Fibroblast of the aortic adventitia (primary cell): ENCODE data around the gene APBA2. TPM values are rescaled to one million over a fixed set of nuclear protein-coding genes. Genes with fewer than 3 reads are reported as not detected.

ENCODE experiments used
- DNase-seq: peaks from one replicate; pipeline ENCODE4 v3.0.0-alpha.2; 2010; ENCODE audit warnings: low read depth
- H3K4me3 ChIP-seq: 2 replicates; pipeline ENCODE4 v1.5.1; 2011; ENCODE audit warnings: low read depth, mild to moderate bottlenecking, control low read depth, low read length, moderate library complexity
- CTCF ChIP-seq: IDR thresholded peaks from 2 replicates; pipeline ENCODE4 v1.5.1; 2011; ENCODE audit warnings: mild to moderate bottlenecking, low read length, control low read depth, inconsistent platforms; ENCODE audit not compliant: insufficient read depth
- total RNA-seq: library from RNA; depleted of rRNA; stranded (reverse); fragments of >200 nt; gene quantifications from 2 replicates; pipeline ENCODE4 v1.2.3, GENCODE V29; 2012; ENCODE audit warnings: low replicate concordance

The APBA2 gene
- total RNA-seq, 1 donor = 1.8 TPM

- no peak for TF ChIP-seq CTCF
- no peak overlapping the region for H3K4me3 ChIP-seq
- DNase-seq = no peak
Measured at GRCh38 chr15:29054171-29055045, 168.6 kb downstream of the APBA2 start.

GRCh38 chr15:29055876-29056275, 170.1 kb downstream of the APBA2 start:
- DNase-seq = no peak
- H3K4me3 ChIP-seq = no peak overlapping the region
- no peak for TF ChIP-seq CTCF

- no peak for DNase-seq
- H3K4me3 ChIP-seq = no peak overlapping the region
- TF ChIP-seq CTCF = no peak
Measured at GRCh38 chr15:29056839-29057450, 171.2 kb downstream of the APBA2 start.

GRCh38 chr15:29057856-29058255, 172.1 kb downstream of the APBA2 start:
- no peak for TF ChIP-seq CTCF
- H3K4me3 ChIP-seq = no peak overlapping the region
- no peak for DNase-seq

GRCh38 chr15:29058903-29059539, 173.2 kb downstream of the APBA2 start:
- no peak for DNase-seq
- no peak overlapping the region for H3K4me3 ChIP-seq
- TF ChIP-seq CTCF = no peak

GRCh38 chr15:29059871-29060640, 174.3 kb downstream of the APBA2 start:
- H3K4me3 ChIP-seq = no peak overlapping the region
- no peak for TF ChIP-seq CTCF
- no peak for DNase-seq
